IPS-NIHi11 (cell line): ENCODE results near the gene IL1R1.

Experiments
- DNase-seq: peaks from one replicate; pipeline ENCODE4 v3.0.0; 2012; ENCODE audit warnings: mixed read lengths, low spot score

The IL1R1 gene

GRCh38 chr2:102176172-102176571, 33.6 kb downstream of the IL1R1 start:
- DNase-seq = no peak

DNA sequence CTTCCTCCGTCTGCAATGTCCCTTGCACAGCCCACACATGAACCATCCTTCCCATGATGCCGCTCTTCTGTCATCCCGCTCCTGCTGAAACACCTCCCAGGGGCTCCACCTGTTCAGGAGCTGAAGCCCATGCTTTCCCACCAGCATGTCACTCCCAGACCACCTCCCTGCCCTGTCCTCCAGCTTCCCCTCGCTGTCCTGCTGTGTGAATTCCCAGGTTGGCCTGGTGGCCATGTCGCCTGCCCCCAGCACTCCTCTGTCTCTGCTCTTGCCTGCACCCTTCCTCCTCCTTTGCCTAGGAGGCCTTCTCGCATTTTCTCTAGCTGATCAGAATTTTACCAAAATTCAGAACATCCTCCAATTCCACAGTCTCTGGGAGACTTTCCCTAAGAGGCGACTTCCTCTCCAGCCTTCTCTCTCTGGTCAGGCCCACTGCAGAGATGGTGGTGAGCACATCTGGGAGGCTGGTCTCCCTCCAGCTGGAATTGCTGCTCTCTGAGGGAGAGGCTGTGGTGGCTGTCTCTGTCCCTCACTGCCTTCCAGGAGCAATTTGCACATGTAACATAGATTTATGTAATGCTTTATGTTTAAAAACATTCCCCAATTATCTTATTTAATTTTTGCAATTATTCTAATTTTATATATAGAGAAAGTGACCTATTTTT, 35.4 kb downstream of the IL1R1 start:
- DNase-seq = no peak

DNA sequence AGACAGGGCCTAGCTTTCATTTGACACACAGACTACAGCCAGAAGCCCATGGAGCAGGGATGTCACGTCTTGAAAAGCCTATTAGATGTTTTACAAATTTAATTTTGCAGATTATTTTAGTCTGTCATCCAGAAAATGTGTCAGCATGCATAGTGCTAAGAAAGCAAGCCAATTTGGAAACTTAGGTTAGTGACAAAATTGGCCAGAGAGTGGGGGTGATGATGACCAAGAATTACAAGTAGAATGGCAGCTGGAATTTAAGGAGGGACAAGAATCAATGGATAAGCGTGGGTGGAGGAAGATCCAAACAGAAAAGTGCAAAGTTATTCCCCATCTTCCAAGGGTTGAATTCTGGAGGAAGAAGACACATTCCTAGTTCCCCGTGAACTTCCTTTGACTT, 36.5 kb downstream of the IL1R1 start:
- DNase-seq = no peak

GRCh38 chr2:102179788-102180686, 37.5 kb downstream of the IL1R1 start:
- DNase-seq = no peak

- DNase-seq = no peak
Measured at GRCh38 chr2:102180687-102180999, 38.1 kb downstream of the IL1R1 start.

- DNase-seq = no peak
Measured at GRCh38 chr2:102181376-102181775, 38.8 kb downstream of the IL1R1 start.

DNA sequence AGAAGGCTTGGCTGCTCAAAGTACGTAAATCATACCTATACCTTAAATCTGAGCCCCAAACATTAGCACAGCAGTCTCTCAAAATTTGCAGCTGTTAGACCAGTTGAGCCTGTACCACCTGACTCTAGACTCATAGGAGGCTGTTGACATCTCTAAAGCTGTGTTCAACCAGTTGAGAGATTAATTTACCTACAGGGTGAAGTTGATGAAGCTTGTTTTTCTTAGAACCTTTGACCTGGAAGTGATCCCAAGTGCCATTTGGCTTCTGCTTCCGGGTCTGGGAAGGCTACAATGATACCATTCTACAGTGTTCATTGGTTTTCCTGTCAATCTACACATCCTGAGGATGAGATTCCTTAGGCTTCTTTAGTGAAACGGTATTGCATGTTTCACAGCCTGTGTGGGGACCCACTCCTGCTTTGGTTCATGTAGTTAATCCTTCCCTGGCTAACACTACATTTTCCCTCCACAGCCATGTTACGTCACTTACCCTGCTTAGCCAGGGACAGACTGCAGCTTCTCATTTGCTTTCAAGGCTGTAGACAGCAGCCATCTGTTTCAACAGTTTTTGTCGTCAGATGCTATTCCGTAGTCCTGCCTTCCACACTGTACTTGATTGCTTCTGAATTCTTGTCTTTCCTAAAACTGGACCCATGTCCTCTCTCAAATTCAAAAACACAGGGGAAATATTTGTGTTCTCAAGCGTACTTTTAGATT, 39.5 kb downstream of the IL1R1 start:
- DNase-seq = no peak

- DNase-seq = no peak
Measured at GRCh38 chr2:102184018-102184417, 41.5 kb downstream of the IL1R1 start.

DNA sequence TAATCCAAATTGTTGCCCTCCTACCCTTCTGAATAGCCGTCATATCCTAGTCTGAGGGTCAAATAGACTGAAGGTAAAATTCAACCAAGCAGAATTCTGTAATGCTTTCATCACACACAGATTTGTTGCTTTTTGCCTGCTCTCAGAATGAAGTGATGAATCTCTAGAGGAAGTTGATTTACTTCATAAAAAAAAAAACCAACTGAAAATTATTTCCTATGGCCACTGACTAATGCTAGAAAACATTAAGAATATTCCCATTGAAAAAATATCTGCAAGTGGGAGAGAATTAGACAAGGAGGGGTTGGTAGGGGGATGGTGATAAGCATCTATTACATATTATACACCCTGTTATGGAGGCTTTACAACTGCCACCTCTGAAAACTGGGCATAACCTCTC, 42.0 kb downstream of the IL1R1 start:
- no peak for DNase-seq

DNA sequence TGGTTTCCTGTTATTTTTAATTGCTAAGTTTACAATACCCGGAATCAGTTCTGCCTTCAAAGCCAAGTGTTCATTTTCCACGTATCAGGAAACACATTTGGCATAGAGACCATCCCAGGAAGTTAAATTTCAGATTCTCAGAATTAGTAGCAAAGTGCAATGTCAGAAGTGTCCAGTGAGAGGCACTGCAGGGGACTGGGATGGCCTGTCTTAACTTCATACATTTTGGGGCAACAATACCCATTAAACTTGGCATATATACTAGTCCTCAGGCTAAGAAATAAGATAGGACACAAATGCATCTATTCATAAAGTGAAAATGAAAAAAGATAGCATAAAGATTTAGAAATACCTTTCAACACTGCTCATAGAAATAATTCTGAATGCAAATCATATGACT, 42.8 kb downstream of the IL1R1 start:
- DNase-seq = no peak

DNA sequence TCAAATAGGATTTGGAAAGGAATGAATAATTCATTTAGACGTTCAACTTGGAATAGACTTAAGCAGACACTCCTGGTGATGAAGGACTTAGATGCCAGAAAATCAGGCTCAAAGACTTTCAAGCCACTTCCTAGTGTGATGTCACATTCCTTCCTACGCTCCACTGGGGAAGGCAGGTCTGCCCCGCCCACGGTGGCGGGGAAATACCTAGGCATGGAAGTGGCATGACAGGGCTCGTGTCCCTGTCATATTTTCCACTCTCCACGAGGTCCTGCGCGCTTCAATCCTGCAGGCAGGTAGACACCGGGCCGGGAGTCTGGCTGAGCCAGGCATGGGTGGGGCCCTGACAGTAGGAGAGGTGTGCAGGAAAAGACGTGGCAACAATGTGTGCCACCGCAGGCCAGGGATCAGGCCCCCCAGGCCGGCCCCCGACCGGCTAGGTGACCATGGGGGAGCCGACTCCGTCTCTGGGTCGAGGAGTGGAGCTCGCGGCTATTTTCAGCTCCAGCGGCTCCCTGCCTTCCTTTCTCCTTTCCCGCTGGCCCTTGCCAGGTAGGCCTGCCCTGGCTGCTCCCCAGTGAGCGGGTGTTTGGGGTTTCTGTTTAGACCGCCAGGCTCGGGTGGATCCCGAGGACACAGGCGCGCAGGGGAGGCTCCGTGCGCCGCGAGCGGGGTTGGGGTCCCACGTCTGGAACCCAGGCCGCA, 44.4 kb downstream of the IL1R1 start, which contains the start of gene IL1RL2:
IL1RL2 (plus strand) TSS at position 233 of the 705 bp plus-strand sequence. CDS start 845 bp downstream, outside the sequence.
- no peak for DNase-seq

DNA sequence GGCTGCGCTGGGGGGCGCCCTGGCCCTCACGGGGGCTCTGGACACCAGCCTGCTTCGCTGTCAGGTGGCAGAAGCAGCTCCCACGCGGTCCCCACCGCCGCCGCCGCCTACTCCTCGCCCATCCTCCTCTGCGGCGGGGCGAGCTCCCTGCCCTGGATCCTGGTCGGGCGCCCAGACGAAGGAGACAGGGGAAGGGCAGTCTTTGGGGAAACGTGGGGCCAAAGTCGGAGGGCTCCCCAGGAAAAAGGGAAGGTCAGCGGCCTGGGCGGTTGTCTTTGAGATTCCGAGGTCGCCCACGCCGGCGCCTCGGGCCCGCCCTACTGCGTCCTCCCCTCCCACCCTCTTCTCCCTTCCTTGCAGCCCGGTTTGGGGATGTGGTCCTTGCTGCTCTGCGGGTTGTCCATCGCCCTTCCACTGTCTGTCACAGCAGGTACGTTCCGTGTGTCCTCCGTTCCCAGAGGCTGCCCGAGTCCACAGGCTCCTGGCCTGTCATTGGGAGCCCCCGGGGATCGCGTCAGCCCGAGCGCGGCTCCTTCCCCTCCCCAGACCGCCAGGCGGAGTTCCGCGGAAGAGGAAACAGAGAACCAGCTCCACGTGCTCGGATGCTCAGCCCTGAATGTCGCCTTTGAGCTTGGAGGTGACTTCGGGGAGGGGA, 45.1 kb downstream of the IL1R1 start:
- DNase-seq = peak; percentile 56

DNA sequence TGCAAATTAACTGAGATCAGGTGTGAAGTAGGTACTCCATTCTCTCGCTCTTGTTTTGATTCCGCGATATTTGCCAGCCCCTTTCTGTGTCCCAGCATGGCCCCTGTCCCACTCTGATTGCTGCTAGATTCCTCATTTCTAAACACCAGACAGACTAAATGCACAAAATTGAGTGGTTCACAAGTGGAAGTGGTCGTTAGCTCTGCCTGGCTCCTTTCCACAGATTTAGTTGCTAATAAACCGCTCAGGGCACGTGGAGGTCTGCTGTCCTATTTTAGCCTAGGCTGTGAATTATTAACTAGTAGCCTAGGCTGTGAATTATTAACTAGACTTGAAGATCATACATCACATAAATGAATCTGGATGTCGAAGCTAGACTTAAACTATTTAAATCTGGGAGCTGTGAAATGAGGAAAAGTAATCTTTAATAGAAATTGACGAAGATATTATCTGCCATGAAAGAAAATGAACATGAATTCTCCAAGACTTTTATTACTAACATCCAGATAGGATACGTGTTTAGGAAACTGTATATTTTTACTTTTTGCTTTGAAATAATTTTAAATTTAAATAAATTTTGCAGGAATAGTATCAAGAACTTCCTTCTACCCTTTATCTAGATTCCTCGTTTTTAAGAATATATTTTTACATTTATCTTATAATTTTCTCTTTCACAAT, 48.0 kb downstream of the IL1R1 start:
- no peak for DNase-seq

- no peak for DNase-seq
Measured at GRCh38 chr2:102191501-102191900, 49.0 kb downstream of the IL1R1 start.

GRCh38 chr2:102193074-102193473, 50.5 kb downstream of the IL1R1 start:
- no peak for DNase-seq

DNA sequence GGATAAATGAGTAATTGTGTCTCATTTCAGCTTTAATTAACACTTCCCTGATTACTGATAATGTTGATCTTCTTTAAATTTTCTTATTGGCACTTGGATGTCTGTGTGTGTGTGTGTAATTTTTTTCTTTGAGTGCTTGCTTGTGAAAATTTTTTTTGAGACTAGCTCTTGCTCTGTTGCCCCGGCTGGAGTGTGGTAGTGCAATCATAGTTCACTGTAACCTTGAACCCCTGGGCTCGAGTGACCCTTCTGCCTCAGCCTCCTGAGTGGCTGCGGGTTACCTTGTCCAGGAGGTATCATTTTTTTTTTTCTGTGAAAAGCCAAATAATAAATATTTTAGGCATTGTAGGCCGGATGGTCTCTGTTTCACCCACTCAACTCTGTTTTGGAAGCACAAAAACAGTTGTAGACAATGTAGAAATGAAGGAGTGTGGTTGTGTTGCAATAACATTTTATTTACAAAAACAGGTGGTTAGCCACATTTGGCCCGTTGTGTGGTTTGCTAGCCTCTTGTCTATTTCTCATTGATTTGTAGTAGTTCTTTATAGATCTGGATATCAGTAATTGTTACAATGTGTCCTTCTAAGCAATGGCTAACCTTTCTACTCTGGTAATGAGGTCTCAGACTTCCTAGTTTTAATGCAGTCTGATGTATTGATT, 52.2 kb downstream of the IL1R1 start:
- no peak for DNase-seq

DNA sequence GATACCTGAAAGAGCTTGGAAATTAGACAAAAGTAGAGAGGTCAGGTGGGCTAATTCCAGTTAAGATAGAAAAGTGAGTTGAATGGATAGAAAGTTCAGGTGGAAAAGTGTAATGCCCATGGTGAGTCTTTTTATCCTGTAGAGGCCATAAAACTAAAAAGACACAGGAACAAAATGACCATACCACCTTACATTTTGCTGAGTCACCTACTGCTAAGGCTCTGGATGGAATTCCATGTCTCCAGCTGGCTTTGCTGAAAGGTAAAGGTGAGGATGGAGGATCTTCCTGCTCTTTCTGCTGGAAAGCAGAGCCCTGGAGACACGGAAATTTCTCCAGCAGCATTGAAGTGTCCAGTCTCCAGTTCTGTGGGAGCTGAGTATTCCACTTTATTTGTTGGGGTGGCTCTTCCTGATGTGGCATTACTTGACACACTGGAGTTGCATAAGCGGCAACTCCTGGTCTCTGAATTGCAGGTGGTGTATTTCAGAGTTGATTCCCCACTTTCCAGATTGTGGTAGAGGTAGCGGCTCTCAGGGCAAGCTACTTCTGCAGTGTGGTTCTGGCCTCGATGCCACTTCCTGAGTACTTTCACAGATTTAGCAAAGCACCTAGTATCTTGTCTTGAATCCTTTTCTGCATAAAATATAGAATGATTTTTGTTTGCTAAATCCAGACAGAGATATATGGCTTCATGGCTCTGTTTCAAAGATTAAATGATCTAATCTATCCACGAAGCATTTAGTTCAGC, 55.0 kb downstream of the IL1R1 start:
- no peak for DNase-seq

DNA sequence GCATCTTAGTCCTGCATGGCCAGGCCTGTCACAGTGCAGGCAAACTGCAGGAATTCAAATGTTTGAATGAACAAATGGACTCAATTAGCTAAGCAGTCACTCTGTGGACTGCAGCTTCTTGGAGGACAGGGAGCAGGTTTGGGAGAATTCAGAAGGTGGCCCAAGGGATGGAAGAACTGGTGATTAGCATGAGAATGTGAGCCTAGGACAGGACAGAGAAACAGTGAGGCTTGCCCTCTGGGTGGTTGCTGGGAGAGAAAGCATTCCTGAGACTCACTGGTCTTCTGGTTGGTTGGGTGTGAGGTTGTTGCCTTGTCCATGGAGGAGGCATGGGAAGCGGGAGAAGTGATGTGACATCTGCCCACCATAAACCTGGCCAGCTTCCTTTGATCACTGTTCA, 58.0 kb downstream of the IL1R1 start:
- no peak for DNase-seq

GRCh38 chr2:102204638-102205037, 62.1 kb downstream of the IL1R1 start:
- no peak for DNase-seq
